A673 (cell line): ENCODE measurements around the gene TRIM10. TPM values are rescaled to one million over a fixed set of nuclear protein-coding genes. Genes with fewer than 3 reads are reported as not detected.

Experiments used
- BruUV-seq: library from RNA; stranded (reverse); fragments of 400-500 nt; replicated peaks from 2 replicates; lab custom pipeline; 2021; lab: Mats Ljungman, UMichigan
- CTCF ChIA-PET: fragments of 300-600 bp; sonication (Branson Sonifier 250); formaldehyde crosslinking; loops from one replicate; lab custom pipeline; 2022; ENCODE audit warnings: antibody characterized with exemption; lab: Charles Lee
- POLR2A ChIA-PET: fragments of 300-600 bp; sonication (Branson Sonifier 250); formaldehyde crosslinking; loops from one replicate; lab custom pipeline; 2022; ENCODE audit warnings: antibody characterized with exemption; ENCODE audit not compliant: low non-redundant PET; lab: Charles Lee
- DNase-seq: peaks from one replicate; pipeline ENCODE4 v3.0.0-alpha.2; 2015; ENCODE audit warnings: low spot score
- H3K27ac ChIP-seq: fragments of 200-600 bp; sonication (generic); 2 replicates; pipeline ENCODE4 v1.5.1; 2016; ENCODE audit warnings: mixed run types, low read depth, mild to moderate bottlenecking, mixed read lengths, antibody characterized with exemption, low read length; ENCODE audit not compliant: poor library complexity, severe bottlenecking
- H3K27me3 ChIP-seq: fragments of 200-600 bp; sonication (generic); replicated peaks from 2 replicates; pipeline ENCODE4 v1.6.1; 2017; ENCODE audit warnings: mixed run types, low read depth, mild to moderate bottlenecking, mixed read lengths, antibody characterized with exemption, low read length; ENCODE audit not compliant: insufficient read depth, poor library complexity
- H3K36me3 ChIP-seq: fragments of 200-600 bp; sonication (generic); 2 replicates; pipeline ENCODE4 v1.6.1; 2016; ENCODE audit warnings: mixed run types, mild to moderate bottlenecking, mixed read lengths, antibody characterized with exemption, low read length; ENCODE audit not compliant: insufficient read depth, poor library complexity, severe bottlenecking
- H3K4me1 ChIP-seq: fragments of 200-600 bp; sonication (generic); 2 replicates; pipeline ENCODE4 v1.6.1; 2017; ENCODE audit warnings: mixed run types, mild to moderate bottlenecking, mixed read lengths, antibody characterized with exemption, low read length; ENCODE audit not compliant: insufficient read depth, poor library complexity, severe bottlenecking
- H3K4me3 ChIP-seq: fragments of 200-600 bp; sonication (generic); 2 replicates; pipeline ENCODE4 v1.5.1; 2016; ENCODE audit warnings: low read depth, mixed run types, mild to moderate bottlenecking, mixed read lengths, low read length; ENCODE audit not compliant: poor library complexity, severe bottlenecking
- H3K9me3 ChIP-seq: fragments of 200-600 bp; sonication (generic); 2 replicates; pipeline ENCODE4 v1.6.1; 2016; ENCODE audit warnings: mixed run types, low read depth, mild to moderate bottlenecking, mixed read lengths, antibody characterized with exemption, low read length; ENCODE audit not compliant: poor library complexity, severe bottlenecking
- CTCF ChIP-seq: fragments of 300-800, 200-600 bp; sonication (generic); conservative IDR thresholded peaks from 2 replicates; pipeline ENCODE4 v1.5.1; 2017; ENCODE audit warnings: low read depth, mild to moderate bottlenecking, antibody characterized with exemption, low read length, moderate library complexity, mixed read lengths
- EZH2 ChIP-seq: fragments of 200-600 bp; sonication (generic); IDR thresholded peaks from 2 replicates; pipeline ENCODE4 v1.6.1; 2017; ENCODE audit warnings: borderline replicate concordance, low read depth, mild to moderate bottlenecking, mixed read lengths, antibody characterized with exemption, low read length; ENCODE audit not compliant: poor library complexity, severe bottlenecking
- intact Hi-C: fragments of 100-400 bp; cut with micrococcal nuclease; formaldehyde crosslinking; loops from one replicate; pipeline ENCODE4 v1.10.0; 2022; ENCODE audit not compliant: unreplicated experiment
- total RNA-seq: library from RNA; stranded (reverse); gene quantifications from 2 replicates; pipeline ENCODE4 v1.2.3, GENCODE V29; 2021

The TRIM10 gene
- total RNA-seq, 1 experiment from 2014 or later = not detected

- Histone ChIP-seq H3K36me3 (peaks cover 18% of the 10 kb centered on the region), H3K27me3 (no peaks in the 10 kb centered on the region), H3K4me1 (no peaks in the 10 kb centered on the region), H3K27ac (no peak overlapping the region), H3K4me3 (no peak overlapping the region), H3K9me3 (no peaks in the 10 kb centered on the region)
- intact Hi-C loops = no loop called here
- TF ChIP-seq CTCF (no peak), EZH2 (no peak)
- no peak for DNase-seq
- POLR2A ChIA-PET = no interaction called here
- no TSS peak for BruUV-seq
- CTCF ChIA-PET = no interaction called here
Observed at GRCh38 chr6:30200551-30201281, 39.7 kb upstream of the TRIM10 start.

GRCh38 chr6:30198166-30199084 is 37.4 kb upstream of the TRIM10 start:
- peaks cover 24% of the 10 kb centered on the region for H3K36me3 ChIP-seq

GRCh38 chr6:30196376-30196775 is 35.4 kb upstream of the TRIM10 start:
- Histone ChIP-seq H3K9me3 (no peaks in the 10 kb centered on the region), H3K4me3 (no peak overlapping the region), H3K27me3 (no peaks in the 10 kb centered on the region), H3K27ac (no peak overlapping the region), H3K4me1 (no peaks in the 10 kb centered on the region), H3K36me3 (peaks cover 24% of the 10 kb centered on the region)
- ChIA-PET CTCF (no interaction called here), POLR2A (no interaction called here)
- TF ChIP-seq EZH2 (no peak), CTCF (no peak)
- DNase-seq = no peak
- no TSS peak for BruUV-seq
- intact Hi-C loops = no loop called here

More at GRCh38 chr6:30198166-30199084, 37.4 kb upstream of the TRIM10 start:
- DNase-seq = no peak
- Histone ChIP-seq H3K4me1 (no peaks in the 10 kb centered on the region), H3K4me3 (no peak overlapping the region), H3K27ac (no peak overlapping the region), H3K27me3 (no peaks in the 10 kb centered on the region), H3K9me3 (no peaks in the 10 kb centered on the region)
- intact Hi-C loops = no loop called here
- no peak for TF ChIP-seq CTCF
- no peak for TF ChIP-seq EZH2
- ChIA-PET CTCF (no interaction called here), POLR2A (interaction anchor here (0.6 to 0.8 kb wide), 2 partner anchors 14 to 20 kb away, joined by 3 read pairs; no protein-coding TSS in a partner anchor)
- no TSS peak for BruUV-seq
